Measurements from ENCODE around the gene SLC38A3.

DNA sequence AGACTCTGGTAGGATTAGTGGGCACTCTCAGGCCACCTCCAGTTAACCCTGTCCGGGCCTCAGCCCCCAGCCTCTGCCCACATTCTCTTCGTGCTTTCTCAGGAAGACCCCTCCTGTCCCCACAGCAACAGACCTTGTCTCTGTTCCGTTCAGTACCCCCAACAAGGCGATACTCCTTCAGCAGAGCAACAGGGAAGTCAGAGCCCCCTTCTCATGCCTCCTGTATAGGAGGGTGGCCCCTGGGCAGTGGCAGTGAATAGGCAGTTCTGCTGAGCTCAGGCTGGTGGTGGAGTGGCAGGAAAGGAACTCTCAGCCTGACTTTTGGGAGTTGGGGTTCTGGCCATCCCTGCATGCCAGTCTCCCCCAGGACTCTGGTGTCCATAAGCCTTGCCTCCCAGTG lies 64.4 kb downstream of the SLC38A3 start:
- no peak for TF ChIP-seq POLR2AphosphoS5 (IDR thresholded peaks at IDR 0.05; ENCODE audit: borderline replicate concordance, low read depth, low read length)
- no peak for TF ChIP-seq EZH2 (IDR thresholded peaks at IDR 0.05)
- TF ChIP-seq FOXP2 (optimal IDR thresholded peaks at IDR 0.05; ENCODE audit: control extremely low read depth, extremely low read length, insufficient read depth) = no peak
